ENCODE results near the gene EYS.

DNA sequence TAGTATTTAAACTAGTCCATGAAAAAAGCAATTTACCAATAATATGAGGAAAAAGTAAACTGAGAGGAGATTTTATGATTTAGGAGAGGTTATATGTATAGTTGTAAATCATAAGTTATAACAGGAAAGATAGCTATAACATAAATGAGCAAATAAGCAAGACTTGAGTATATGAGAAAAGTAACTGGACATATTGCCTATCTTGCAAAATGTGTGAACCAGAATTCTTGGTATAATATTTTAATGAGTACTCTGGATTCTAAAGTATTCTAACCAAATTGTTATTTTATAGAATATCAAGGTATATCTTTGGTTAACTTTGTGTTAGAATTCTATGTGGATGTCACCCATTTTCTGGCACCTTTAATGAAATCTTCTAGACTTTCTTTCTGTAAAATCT is 1946.8 kb downstream of the EYS start:
- TF ChIP-seq, protein P1, sequence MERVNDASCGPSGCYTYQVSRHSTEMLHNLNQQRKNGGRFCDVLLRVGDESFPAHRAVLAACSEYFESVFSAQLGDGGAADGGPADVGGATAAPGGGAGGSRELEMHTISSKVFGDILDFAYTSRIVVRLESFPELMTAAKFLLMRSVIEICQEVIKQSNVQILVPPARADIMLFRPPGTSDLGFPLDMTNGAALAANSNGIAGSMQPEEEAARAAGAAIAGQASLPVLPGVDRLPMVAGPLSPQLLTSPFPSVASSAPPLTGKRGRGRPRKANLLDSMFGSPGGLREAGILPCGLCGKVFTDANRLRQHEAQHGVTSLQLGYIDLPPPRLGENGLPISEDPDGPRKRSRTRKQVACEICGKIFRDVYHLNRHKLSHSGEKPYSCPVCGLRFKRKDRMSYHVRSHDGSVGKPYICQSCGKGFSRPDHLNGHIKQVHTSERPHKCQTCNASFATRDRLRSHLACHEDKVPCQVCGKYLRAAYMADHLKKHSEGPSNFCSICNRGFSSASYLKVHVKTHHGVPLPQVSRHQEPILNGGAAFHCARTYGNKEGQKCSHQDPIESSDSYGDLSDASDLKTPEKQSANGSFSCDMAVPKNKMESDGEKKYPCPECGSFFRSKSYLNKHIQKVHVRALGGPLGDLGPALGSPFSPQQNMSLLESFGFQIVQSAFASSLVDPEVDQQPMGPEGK (CRISPR knock-in tag; IDR thresholded peaks at IDR 0.05; ENCODE audit: borderline replicate concordance) = no peak
- no peak for TF ChIP-seq RARB (CRISPR knock-in tag; IDR thresholded peaks at IDR 0.05)
- no peak for TF ChIP-seq CSDC2 (CRISPR knock-in tag; IDR thresholded peaks at IDR 0.05)
- TF ChIP-seq TOX (CRISPR knock-in tag; IDR thresholded peaks at IDR 0.05; ENCODE audit: borderline replicate concordance) = no peak
- TF ChIP-seq, protein P2, sequence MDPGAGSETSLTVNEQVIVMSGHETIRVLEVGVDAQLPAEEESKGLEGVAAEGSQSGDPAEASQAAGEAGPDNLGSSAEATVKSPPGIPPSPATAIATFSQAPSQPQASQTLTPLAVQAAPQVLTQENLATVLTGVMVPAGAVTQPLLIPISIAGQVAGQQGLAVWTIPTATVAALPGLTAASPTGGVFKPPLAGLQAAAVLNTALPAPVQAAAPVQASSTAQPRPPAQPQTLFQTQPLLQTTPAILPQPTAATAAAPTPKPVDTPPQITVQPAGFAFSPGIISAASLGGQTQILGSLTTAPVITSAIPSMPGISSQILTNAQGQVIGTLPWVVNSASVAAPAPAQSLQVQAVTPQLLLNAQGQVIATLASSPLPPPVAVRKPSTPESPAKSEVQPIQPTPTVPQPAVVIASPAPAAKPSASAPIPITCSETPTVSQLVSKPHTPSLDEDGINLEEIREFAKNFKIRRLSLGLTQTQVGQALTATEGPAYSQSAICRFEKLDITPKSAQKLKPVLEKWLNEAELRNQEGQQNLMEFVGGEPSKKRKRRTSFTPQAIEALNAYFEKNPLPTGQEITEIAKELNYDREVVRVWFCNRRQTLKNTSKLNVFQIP (CRISPR knock-in tag; IDR thresholded peaks at IDR 0.05; ENCODE audit: borderline replicate concordance, low read depth) = no peak
- no peak for TF ChIP-seq BACH2 (CRISPR knock-in tag; IDR thresholded peaks at IDR 0.05; ENCODE audit: borderline replicate concordance)
- TF ChIP-seq, protein P3, sequence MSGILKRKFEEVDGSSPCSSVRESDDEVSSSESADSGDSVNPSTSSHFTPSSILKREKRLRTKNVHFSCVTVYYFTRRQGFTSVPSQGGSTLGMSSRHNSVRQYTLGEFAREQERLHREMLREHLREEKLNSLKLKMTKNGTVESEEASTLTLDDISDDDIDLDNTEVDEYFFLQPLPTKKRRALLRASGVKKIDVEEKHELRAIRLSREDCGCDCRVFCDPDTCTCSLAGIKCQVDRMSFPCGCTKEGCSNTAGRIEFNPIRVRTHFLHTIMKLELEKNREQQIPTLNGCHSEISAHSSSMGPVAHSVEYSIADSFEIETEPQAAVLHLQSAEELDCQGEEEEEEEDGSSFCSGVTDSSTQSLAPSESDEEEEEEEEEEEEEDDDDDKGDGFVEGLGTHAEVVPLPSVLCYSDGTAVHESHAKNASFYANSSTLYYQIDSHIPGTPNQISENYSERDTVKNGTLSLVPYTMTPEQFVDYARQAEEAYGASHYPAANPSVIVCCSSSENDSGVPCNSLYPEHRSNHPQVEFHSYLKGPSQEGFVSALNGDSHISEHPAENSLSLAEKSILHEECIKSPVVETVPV (CRISPR knock-in tag; IDR thresholded peaks at IDR 0.05) = no peak
- TF ChIP-seq ZFP30 (CRISPR knock-in tag; IDR thresholded peaks at IDR 0.05) = no peak
- TF ChIP-seq ISL1 (CRISPR knock-in tag; IDR thresholded peaks at IDR 0.05) = no peak

Data from SK-N-SH treated with all-trans-retinoic acid at 6 μM for 48 hours (cell line).